ENCODE results near the gene PACSIN2. TPM values are rescaled to one million over a fixed set of nuclear protein-coding genes. Genes with fewer than 3 reads are reported as not detected.

Gene PACSIN2
- total RNA-seq, 1 donor from 2014 or later = 29.7 TPM

Other genes with a start within 250 kb of the PACSIN2 start
- 18.9 TPM for gene ARFGAP3, start 157.9 kb downstream of the PACSIN2 start, total RNA-seq
- 4.7 TPM for gene TTLL1, start 74.2 kb upstream of the PACSIN2 start, total RNA-seq
- gene BIK, start 95.6 kb upstream of the PACSIN2 start, total RNA-seq = 22.9 TPM
- gene MCAT, start 128.2 kb upstream of the PACSIN2 start, total RNA-seq = 14.9 TPM
- 435 TPM for gene TSPO, start 136.4 kb upstream of the PACSIN2 start, total RNA-seq
- 120 TPM for gene TTLL12, start 172.0 kb upstream of the PACSIN2 start, total RNA-seq